K562 (cell line): ENCODE measurements around the gene LTO1. TPM values are rescaled to one million over a fixed set of nuclear protein-coding genes. Genes with fewer than 3 reads are reported as not detected.

Experiments
- ATAC-seq: fragments of 200-7000 bp; cut with Tn5 transposase; 3 replicates; pipeline ENCODE4 v1.9.1; 2020; ENCODE audit warnings: moderate library complexity
- BruUV-seq: library from RNA; stranded (reverse); fragments of 400-500 nt; replicated peaks from 2 replicates; lab custom pipeline; 2021; lab: Mats Ljungman, UMichigan
- CTCF ChIA-PET: fragments of 300-600 bp; formaldehyde crosslinking; extraction: SDS; loops from one replicate; lab custom pipeline; 2021; ENCODE audit warnings: low intra/inter-chr PET ratio; lab: Yijun Ruan, JAX
- POLR2A ChIA-PET: fragments of 300-600, 350-650 bp; sonication (Branson Sonifier 250); formaldehyde crosslinking; extraction: SDS; loops from one replicate; lab custom pipeline; 2021; ENCODE audit warnings: antibody characterized with exemption, inconsistent platforms; lab: Yijun Ruan, JAX
- DNase-seq, 4 experiments: peaks; one replicate each; pipeline versions ENCODE4 v3.0.0 to v3.0.0-alpha.2; 2011 to 2018; ENCODE audit warnings: low spot score in 3 of 4, mixed read lengths in 3 of 4; ENCODE audit errors: extremely low read depth in 1 of 4
- FAIRE-seq: peaks from 2 replicates; lab custom pipeline; 2011; peaks lifted over from hg19 to GRCh38; lab: Jason Lieb, UNC
- H2AFZ ChIP-seq: 2 replicates; pipeline ENCODE4 v1.6.0; 2011; ENCODE audit warnings: low read depth, low read length, control low read depth, inconsistent platforms
- H3K27ac ChIP-seq: fragments of 200-600 bp; 3 replicates; pipeline ENCODE4 v1.8.0; 2011; ENCODE audit warnings: low read depth, mild to moderate bottlenecking, control low read depth, inconsistent platforms, low read length, moderate library complexity, mixed read lengths; ENCODE audit errors: extremely low read depth
- H3K27me3 ChIP-seq, 2 experiments: fragments of 300-600 bp in 1 of 2; 2 replicates in 1 of 2; 3 replicates in 1 of 2; pipeline versions ENCODE4 v1.6.0 to v1.8.0; 2011; ENCODE audit warnings: inconsistent platforms in 2 of 2, low read length in 2 of 2, mild to moderate bottlenecking in 1 of 2, mixed read lengths in 1 of 2, moderate library complexity in 1 of 2; ENCODE audit not compliant: control insufficient read depth in 2 of 2, insufficient read depth in 2 of 2
- H3K36me3 ChIP-seq: fragments of 300-600 bp; 3 replicates; pipeline ENCODE4 v1.8.0; 2011; ENCODE audit warnings: mild to moderate bottlenecking, low read length, inconsistent platforms; ENCODE audit not compliant: control insufficient read depth, insufficient read depth
- H3K4me1 ChIP-seq, 2 experiments: fragments of 200-600 bp in 1 of 2; replicated peaks in 1 of 2; 2 replicates in 1 of 2; 3 replicates in 1 of 2; pipeline versions ENCODE4 v1.5.1 to v1.8.0; 2011; ENCODE audit warnings: inconsistent platforms in 2 of 2, low read length in 2 of 2, mild to moderate bottlenecking in 1 of 2, mixed read lengths in 1 of 2, moderate library complexity in 1 of 2; ENCODE audit not compliant: control insufficient read depth in 2 of 2, insufficient read depth in 2 of 2
- H3K4me2 ChIP-seq: 2 replicates; pipeline ENCODE4 v1.6.1; 2011; ENCODE audit warnings: low read length, control low read depth, inconsistent platforms, mixed read lengths; ENCODE audit not compliant: insufficient read depth
- H3K4me3 ChIP-seq: fragments of 200-600 bp; sonication (generic), shearing (Covaris generic); 2 replicates; pipeline ENCODE4 v1.5.1; 2016; ENCODE audit warnings: control low read depth, inconsistent platforms
- H3K79me2 ChIP-seq: fragments of 200-600 bp; 3 replicates; pipeline ENCODE4 v1.8.0; 2011; ENCODE audit warnings: low read length, inconsistent platforms; ENCODE audit not compliant: control insufficient read depth, insufficient read depth
- H3K9ac ChIP-seq, 2 experiments: 2 replicates each; pipeline versions ENCODE4 v1.6.0 to v1.6.1; 2011; ENCODE audit warnings: low read depth in 2 of 2, low read length in 2 of 2, control low read depth in 1 of 2, inconsistent platforms in 1 of 2, mild to moderate bottlenecking in 1 of 2, mixed read lengths in 1 of 2; ENCODE audit not compliant: insufficient read depth in 1 of 2
- H3K9me1 ChIP-seq: one replicate; pipeline ENCODE4 v1.6.0; 2011; ENCODE audit warnings: inconsistent platforms, mild to moderate bottlenecking, low read length, moderate library complexity; ENCODE audit not compliant: control insufficient read depth, insufficient read depth
- H3K9me3 ChIP-seq: replicated peaks from 2 replicates; pipeline ENCODE4 v1.5.1; 2011; ENCODE audit warnings: low read depth, low read length, inconsistent platforms; ENCODE audit not compliant: control insufficient read depth, insufficient read depth
- H4K20me1 ChIP-seq: replicated peaks from 2 replicates; pipeline ENCODE4 v1.6.1; 2011; ENCODE audit warnings: low read length, inconsistent platforms, mixed read lengths; ENCODE audit not compliant: control insufficient read depth, insufficient read depth
- E2F6 ChIP-seq, 2 experiments: IDR thresholded peaks; 2 replicates each; pipeline ENCODE4 v1.6.1; 2011; ENCODE audit warnings: borderline replicate concordance in 1 of 2, control low read depth in 1 of 2, low read depth in 1 of 2, low read length in 1 of 2, mild to moderate bottlenecking in 1 of 2, mixed read lengths in 1 of 2, moderate library complexity in 1 of 2; ENCODE audit not compliant: insufficient read depth in 1 of 2, insufficient read length in 1 of 2, poor library complexity in 1 of 2, severe bottlenecking in 1 of 2; ENCODE audit errors: extremely low read depth in 1 of 2
- KLF10 ChIP-seq: fragments of 250-450 bp; sonication (Bioruptor Pico); IDR thresholded peaks from 2 replicates; pipeline ENCODE4 v1.6.1; 2021; ENCODE audit warnings: matching md5 sums
- MTF1 ChIP-seq: fragments of 250-450 bp; sonication (Bioruptor Pico); IDR thresholded peaks from 2 replicates; pipeline ENCODE4 v1.9.0; 2021; ENCODE audit warnings: moderate library complexity, mild to moderate bottlenecking, inconsistent platforms, borderline replicate concordance
- POLR2G ChIP-seq: fragments of 200-400 bp; formaldehyde crosslinking; IDR thresholded peaks from 2 replicates; pipeline ENCODE4 v1.6.1; 2017; ENCODE audit warnings: low read depth, mild to moderate bottlenecking, antibody characterized with exemption, low read length, moderate library complexity
- PREB ChIP-seq: sonication (generic); formaldehyde crosslinking; IDR thresholded peaks from 2 replicates; pipeline ENCODE4 v1.8.1; 2023; ENCODE audit warnings: mild to moderate bottlenecking, missing genetic modification reagents
- SLC30A9 ChIP-seq: fragments of 250-450 bp; sonication (Bioruptor Pico); IDR thresholded peaks from 2 replicates; pipeline ENCODE4 v1.8.0; 2022; ENCODE audit warnings: mild to moderate bottlenecking, moderate library complexity
- ZFX ChIP-seq: sonication (generic); formaldehyde crosslinking; IDR thresholded peaks from 2 replicates; pipeline ENCODE4 v1.8.0; 2022; ENCODE audit warnings: mild to moderate bottlenecking, missing genetic modification reagents, moderate library complexity
- ZNF280B ChIP-seq: fragments of 250-450 bp; sonication (Bioruptor Pico); IDR thresholded peaks from 2 replicates; pipeline ENCODE4 v1.5.1; 2021; ENCODE audit warnings: mild to moderate bottlenecking
- ZNF41 ChIP-seq: fragments of 250-450 bp; sonication (Bioruptor Pico); conservative IDR thresholded peaks from 2 replicates; pipeline ENCODE4 v1.4.0; 2020; ENCODE audit warnings: mild to moderate bottlenecking
- WGBS: fragments of 100-300 bp; shearing (Covaris generic); methylation state at CpG from one replicate; pipeline ENCODE4 v1.1.6; 2016; ENCODE audit warnings: low coverage, mixed read lengths; ENCODE audit not compliant: insufficient coverage; ENCODE audit errors: missing lambda C conversion rate; 5-methylcytosine and 5-hydroxymethylcytosine counted together
- in situ Hi-C: fragments of 300-500 bp; cut with MboI; formaldehyde crosslinking; loops from 4 replicates; pipeline ENCODE4 v1.15.0; 2018; ENCODE audit warnings: inconsistent platforms, mixed read lengths
- intact Hi-C: fragments of 100-400 bp; cut with micrococcal nuclease; formaldehyde crosslinking; loops from 2 replicates; pipeline ENCODE4 v1.14.2; 2022
- polyA plus RNA-seq, 8 experiments: library from polyadenylated mRNA; depleted of rRNA in 4 of 8; stranded (reverse) in 5 of 8; unstranded in 3 of 8; fragments of >200 nt; fragmentation: Nextera tagmentation in 2 of 8; fragmentation: Illumina TruSeq in 1 of 8; extraction: Ambion mirVana in 2 of 8; extraction: Trizol in 1 of 8; gene quantifications; 2 replicates each; pipeline versions ENCODE4 v1.2.1 to v1.2.3, GENCODE V29; 2011 to 2014; ENCODE audit warnings: inconsistent platforms in 1 of 8, missing spikeins in 1 of 8
- total RNA-seq, 7 experiments: library from RNA; depleted of rRNA in 6 of 7; stranded (reverse); fragments of >200 nt in 6 of 7; fragmentation: Illumina TruSeq in 2 of 7; extraction: Trizol in 2 of 7; gene quantifications; 2 replicates each; pipeline versions ENCODE4 v1.2.1 to v1.2.3, GENCODE V29; 2011 to 2021; ENCODE audit warnings: low replicate concordance in 1 of 7

Gene LTO1
- total and polyA plus RNA-seq, 9 of the 15 experiments (the other 6 are each of a cell fraction or from before 2014, with no cell fraction given) = 2.6 to 43.4 (median 19.1) TPM

- Histone ChIP-seq H3K9me1 (no peaks in the 10 kb centered on the region), H3K4me3 (no peak overlapping the region), H3K27me3 (no peaks in the 10 kb centered on the region), H3K27ac (no peak overlapping the region), H3K36me3 (peaks cover 84% of the 10 kb centered on the region), H3K4me2 (no peak overlapping the region), H3K9ac (peak overlapping the region in 1 of 2 experiments; percentile 43; a peak in 1 of 4 replicates), H3K79me2 (peaks cover 14% of the 10 kb centered on the region), H4K20me1 (peaks cover 11% of the 10 kb centered on the region), H2AFZ (no peak overlapping the region), H3K9me3 (no peaks in the 10 kb centered on the region), H3K4me1 (peaks cover 9 to 11% of the 10 kb centered on the region in 2 experiments; a peak in 4 of 5 replicates)
- in situ Hi-C loops (loop anchor here (25.0 kb wide), 2 partner anchors 832 to 1032 kb away; partner anchors contain the start of gene CPT1A), intact Hi-C loops (no loop called here)
- no peak for FAIRE-seq
- CTCF ChIA-PET = interaction anchor here (2.4 kb wide), 1 partner anchor 567 kb away, joined by 15 read pairs; no protein-coding TSS in a partner anchor
- WGBS = 93% methylated on average over 19 of the region's 19 CpGs
- no TSS peak for BruUV-seq
- TF ChIP-seq ZNF41 (CRISPR knock-in tag) = no peak
- TF ChIP-seq KLF10 = no peak
- no peak for TF ChIP-seq SLC30A9 (CRISPR knock-in tag)
- TF ChIP-seq ZFX (CRISPR knock-in tag) = no peak
- TF ChIP-seq PREB = no peak
- TF ChIP-seq ZNF280B (CRISPR knock-in tag) = no peak
- TF ChIP-seq POLR2G = peak; percentile 42; the same call in 1 of the 2 replicates
- TF ChIP-seq E2F6 (IDR thresholded peaks at IDR 0.05; ENCODE audit: borderline replicate concordance in 1 of 2, extremely low read depth in 1 of 2, insufficient read depth in 1 of 2, insufficient read length in 1 of 2, low read depth in 1 of 2, low read length in 1 of 2, poor library complexity in 1 of 2, severe bottlenecking in 1 of 2) = no peak
- TF ChIP-seq MTF1 (CRISPR knock-in tag) = no peak
- TF ChIP-seq, all 486 proteins: peak for 1
- ATAC-seq = no peak
- no peak for DNase-seq
- POLR2A ChIA-PET = interaction anchor here (1.1 kb wide), 1 partner anchor 9 kb away, joined by 3 read pairs; no protein-coding TSS in a partner anchor
Observed at GRCh38 chr11:69669486-69669885, 5.7 kb downstream of the LTO1 start.
